Measurements from ENCODE around the gene PPP1R12B.

DNA sequence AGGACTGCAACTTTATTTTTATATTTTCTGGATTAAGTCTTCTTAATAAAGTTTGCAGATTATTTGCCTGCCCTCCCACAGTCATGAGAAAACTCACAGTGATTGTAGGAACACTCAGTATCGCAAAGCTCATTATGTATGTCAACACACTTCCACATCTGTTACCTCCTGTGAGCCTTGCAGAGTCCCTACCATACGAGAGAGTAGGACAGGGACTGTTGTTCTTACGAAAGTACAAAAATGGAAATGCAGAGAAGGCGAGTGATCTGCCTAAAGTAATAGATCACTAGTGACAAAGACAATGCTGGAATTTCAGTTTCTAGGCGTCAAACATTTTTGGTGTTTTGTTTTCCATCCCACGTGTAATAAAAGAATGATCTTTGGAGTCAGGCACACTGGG is 230.1 kb downstream of the PPP1R12B start:
- TF ChIP-seq, protein P1, sequence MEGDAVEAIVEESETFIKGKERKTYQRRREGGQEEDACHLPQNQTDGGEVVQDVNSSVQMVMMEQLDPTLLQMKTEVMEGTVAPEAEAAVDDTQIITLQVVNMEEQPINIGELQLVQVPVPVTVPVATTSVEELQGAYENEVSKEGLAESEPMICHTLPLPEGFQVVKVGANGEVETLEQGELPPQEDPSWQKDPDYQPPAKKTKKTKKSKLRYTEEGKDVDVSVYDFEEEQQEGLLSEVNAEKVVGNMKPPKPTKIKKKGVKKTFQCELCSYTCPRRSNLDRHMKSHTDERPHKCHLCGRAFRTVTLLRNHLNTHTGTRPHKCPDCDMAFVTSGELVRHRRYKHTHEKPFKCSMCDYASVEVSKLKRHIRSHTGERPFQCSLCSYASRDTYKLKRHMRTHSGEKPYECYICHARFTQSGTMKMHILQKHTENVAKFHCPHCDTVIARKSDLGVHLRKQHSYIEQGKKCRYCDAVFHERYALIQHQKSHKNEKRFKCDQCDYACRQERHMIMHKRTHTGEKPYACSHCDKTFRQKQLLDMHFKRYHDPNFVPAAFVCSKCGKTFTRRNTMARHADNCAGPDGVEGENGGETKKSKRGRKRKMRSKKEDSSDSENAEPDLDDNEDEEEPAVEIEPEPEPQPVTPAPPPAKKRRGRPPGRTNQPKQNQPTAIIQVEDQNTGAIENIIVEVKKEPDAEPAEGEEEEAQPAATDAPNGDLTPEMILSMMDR (IDR thresholded peaks at IDR 0.05) = no peak
- TF ChIP-seq POLR2A (IDR thresholded peaks at IDR 0.05) = no peak
